CD8-positive, alpha-beta memory T cell (primary cell): ENCODE data around the gene NTNG1. TPM values are rescaled to one million over a fixed set of nuclear protein-coding genes. Genes with fewer than 3 reads are reported as not detected.

Experiments used
- CTCF ChIA-PET: fragments of 350-600 bp; sonication (Branson Sonifier 250); formaldehyde crosslinking; loops from one replicate; lab custom pipeline; 2021; ENCODE audit warnings: antibody characterized with exemption; lab: Charles Lee
- POLR2A ChIA-PET: fragments of 350-600 bp; sonication (Branson Sonifier 250); formaldehyde crosslinking; loops from one replicate; lab custom pipeline; 2021; ENCODE audit warnings: antibody characterized with exemption; lab: Charles Lee
- DNase-seq, 5 donors: peaks; one replicate each; pipeline versions ENCODE4 v3.0.0 to v3.0.0-alpha.2; 2020 to 2022; ENCODE audit warnings: mixed read lengths in 1 of 5
- H3K27ac ChIP-seq: one replicate; pipeline ENCODE4 v1.7.0; 2013; ENCODE audit warnings: low read depth, mild to moderate bottlenecking, low read length, moderate library complexity
- H3K27me3 ChIP-seq: 2 replicates; pipeline ENCODE4 v1.7.0; 2013; ENCODE audit warnings: low read length, mild to moderate bottlenecking; ENCODE audit not compliant: insufficient read depth, poor library complexity, severe bottlenecking
- H3K36me3 ChIP-seq: 2 replicates; pipeline ENCODE4 v1.7.0; 2013; ENCODE audit warnings: mild to moderate bottlenecking, low read length, moderate library complexity; ENCODE audit not compliant: insufficient read depth
- H3K4me1 ChIP-seq: 2 replicates; pipeline ENCODE4 v1.7.0; 2013; ENCODE audit warnings: mild to moderate bottlenecking, low read length, moderate library complexity; ENCODE audit not compliant: insufficient read depth
- H3K4me3 ChIP-seq: 2 replicates; pipeline ENCODE4 v1.7.0; 2013; ENCODE audit warnings: mild to moderate bottlenecking, low read length
- H3K9me3 ChIP-seq: 2 replicates; pipeline ENCODE4 v1.7.0; 2013; ENCODE audit warnings: mild to moderate bottlenecking, low read length
- H3K27ac Mint-ChIP-seq, 8 donors: one replicate each; pipeline ENCODE4 v1.8.0; 2020 to 2021; ENCODE audit warnings: mixed read lengths in 8 of 8, mild to moderate bottlenecking in 6 of 8, inconsistent platforms in 3 of 8, moderate library complexity in 3 of 8
- H3K27me3 Mint-ChIP-seq, 2 donors: one replicate each; pipeline ENCODE4 v1.8.0; 2020 to 2021; ENCODE audit warnings: mixed read lengths in 2 of 2, mild to moderate bottlenecking in 1 of 2, moderate library complexity in 1 of 2
- H3K36me3 Mint-ChIP-seq, 3 donors: one replicate each; pipeline ENCODE4 v1.8.0; 2020 to 2021; ENCODE audit warnings: mixed read lengths in 3 of 3, inconsistent platforms in 1 of 3, mild to moderate bottlenecking in 1 of 3
- H3K4me1 Mint-ChIP-seq, 3 donors: one replicate each; pipeline ENCODE4 v1.8.0; 2020 to 2021; ENCODE audit warnings: mixed read lengths in 3 of 3, inconsistent platforms in 1 of 3, mild to moderate bottlenecking in 1 of 3
- H3K4me3 Mint-ChIP-seq, 7 donors: one replicate each; pipeline ENCODE4 v1.8.0; 2020 to 2021; ENCODE audit warnings: mixed read lengths in 7 of 7, mild to moderate bottlenecking in 6 of 7, moderate library complexity in 4 of 7, inconsistent platforms in 2 of 7
- H3K9me3 Mint-ChIP-seq, 5 donors: one replicate each; pipeline ENCODE4 v1.8.0; 2020 to 2022; ENCODE audit warnings: mixed read lengths in 5 of 5, mild to moderate bottlenecking in 3 of 5, moderate library complexity in 2 of 5, inconsistent platforms in 1 of 5
- polyA plus RNA-seq: library from polyadenylated mRNA; unstranded; fragments of 300-500 nt; fragmentation: Illumina TruSeq; gene quantifications from one replicate; pipeline ENCODE4 v1.2.3, GENCODE V29; 2021
- total RNA-seq, 2 experiments: library from RNA; stranded (reverse); gene quantifications; one replicate each; pipeline ENCODE4 v1.2.3, GENCODE V29; 2021

Gene NTNG1
- total and polyA plus RNA-seq, 3 experiments from 2014 or later: not detected

DNA sequence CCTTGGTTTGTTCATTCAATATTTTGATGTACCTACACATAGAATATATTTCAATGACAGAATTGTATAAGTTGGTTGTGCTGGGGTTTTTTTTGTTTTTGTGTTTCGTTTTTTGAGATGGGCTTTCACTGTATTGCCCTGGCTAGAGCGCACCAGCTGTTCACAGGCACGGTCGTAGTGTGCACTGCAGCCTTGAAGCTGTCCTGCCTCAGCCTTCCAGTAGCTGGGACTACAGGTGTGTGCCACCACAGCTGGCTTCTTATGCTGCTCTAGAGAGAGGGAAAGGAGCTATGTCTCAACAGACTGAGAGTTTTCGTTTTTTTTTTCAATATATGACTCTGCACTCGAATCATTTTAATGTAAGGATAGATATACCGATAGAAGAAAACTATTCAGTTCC, 102.6 kb downstream of the NTNG1 start:
- Histone ChIP-seq H3K9me3 (no peaks in the 10 kb centered on the region), H3K4me1 (no peaks in the 10 kb centered on the region), H3K36me3 (no peaks in the 10 kb centered on the region), H3K4me3 (no peak overlapping the region), H3K27ac (no peak overlapping the region), H3K27me3 (no peaks in the 10 kb centered on the region)
- no peaks in the 10 kb centered on the region for H3K36me3 Mint-ChIP-seq
- H3K4me1 Mint-ChIP-seq: no peaks in the 10 kb centered on the region
- no peak overlapping the region for H3K4me3 Mint-ChIP-seq
- no peaks in the 10 kb centered on the region for H3K27me3 Mint-ChIP-seq
- POLR2A ChIA-PET: no interaction called here
- CTCF ChIA-PET: no interaction called here
- peaks cover 0 to 3% (median 0%) of the 10 kb centered on the region in 5 donors for H3K9me3 Mint-ChIP-seq
- DNase-seq: no peak
- H3K27ac Mint-ChIP-seq: no peak overlapping the region

DNA sequence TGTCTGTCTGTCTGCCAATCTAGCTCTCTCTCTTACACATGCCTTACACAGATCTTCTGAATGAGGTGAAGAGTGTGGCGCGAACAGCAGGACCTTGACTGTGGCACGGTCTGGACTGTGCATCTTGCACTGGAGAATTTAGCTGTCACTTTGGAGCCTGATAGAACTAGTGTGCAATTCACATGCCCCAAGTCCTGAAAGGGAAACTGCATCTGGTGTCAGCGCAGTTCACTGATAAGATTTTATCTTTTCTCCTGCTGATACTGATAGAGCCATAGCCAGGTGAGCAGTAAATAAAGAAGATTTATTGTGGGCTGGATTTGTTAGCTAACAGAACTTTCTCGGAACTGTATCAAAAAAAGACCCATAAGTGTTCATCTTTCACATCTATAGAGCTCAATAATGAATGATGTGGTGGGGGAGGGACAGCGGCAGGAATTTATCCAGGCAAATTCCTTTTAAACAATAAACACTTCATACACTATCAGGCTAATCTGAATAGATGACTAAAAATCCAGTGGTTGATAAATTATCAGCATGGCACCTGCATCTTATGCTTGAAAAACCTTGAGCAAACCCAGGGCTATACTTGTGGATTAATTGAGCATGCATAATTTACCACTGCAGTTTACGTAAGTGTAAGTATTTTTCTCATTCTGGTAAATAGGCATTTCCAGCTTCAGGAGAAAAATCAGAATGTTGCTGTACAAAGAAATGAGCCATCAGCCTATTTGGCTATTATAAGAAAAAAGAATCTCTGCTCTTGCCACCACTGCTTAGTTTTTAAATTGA, 104.1 kb downstream of the NTNG1 start:
- no peaks in the 10 kb centered on the region for H3K27me3 ChIP-seq
- H3K27ac Mint-ChIP-seq: no peak overlapping the region
- CTCF ChIA-PET: no interaction called here
- H3K36me3 ChIP-seq: no peaks in the 10 kb centered on the region
- no peaks in the 10 kb centered on the region for H3K4me1 ChIP-seq
- no peaks in the 10 kb centered on the region for H3K9me3 ChIP-seq
- DNase-seq: no peak
- no peaks in the 10 kb centered on the region for H3K36me3 Mint-ChIP-seq
- POLR2A ChIA-PET: no interaction called here
- no peak overlapping the region for H3K4me3 ChIP-seq
- H3K9me3 Mint-ChIP-seq: no peaks in the 10 kb centered on the region
- H3K4me3 Mint-ChIP-seq: no peak overlapping the region
- H3K27me3 Mint-ChIP-seq: no peaks in the 10 kb centered on the region
- H3K27ac ChIP-seq: no peak overlapping the region
- no peaks in the 10 kb centered on the region for H3K4me1 Mint-ChIP-seq

DNA sequence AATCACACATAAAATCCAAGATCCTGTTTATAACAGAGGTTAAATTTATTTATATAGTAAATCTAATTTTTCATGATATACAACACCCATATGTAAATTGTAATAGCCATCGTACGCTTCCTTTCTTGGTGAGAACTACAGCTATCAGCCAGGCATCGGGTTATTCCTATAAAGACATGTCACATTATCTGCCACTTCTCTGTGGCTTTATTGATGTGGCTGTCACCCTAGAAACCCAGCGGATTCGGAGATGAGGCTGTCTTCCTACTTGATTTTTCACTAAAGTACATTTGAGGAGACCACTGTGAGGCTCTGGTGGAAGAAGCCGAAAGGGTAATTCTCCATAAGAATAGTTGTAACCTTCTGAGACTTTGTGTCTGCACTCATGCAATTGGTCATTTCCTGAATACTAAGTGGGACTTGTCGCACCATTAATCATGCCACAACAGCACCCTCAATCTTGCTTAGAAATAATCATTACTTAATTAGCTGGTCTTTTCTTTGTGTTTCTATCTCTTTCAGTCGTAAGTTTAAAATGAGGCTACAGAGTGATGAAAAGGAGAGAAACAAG, 106.0 kb downstream of the NTNG1 start:
- no peak overlapping the region for H3K27ac ChIP-seq
- no peak overlapping the region for H3K27ac Mint-ChIP-seq
- CTCF ChIA-PET: no interaction called here

DNA sequence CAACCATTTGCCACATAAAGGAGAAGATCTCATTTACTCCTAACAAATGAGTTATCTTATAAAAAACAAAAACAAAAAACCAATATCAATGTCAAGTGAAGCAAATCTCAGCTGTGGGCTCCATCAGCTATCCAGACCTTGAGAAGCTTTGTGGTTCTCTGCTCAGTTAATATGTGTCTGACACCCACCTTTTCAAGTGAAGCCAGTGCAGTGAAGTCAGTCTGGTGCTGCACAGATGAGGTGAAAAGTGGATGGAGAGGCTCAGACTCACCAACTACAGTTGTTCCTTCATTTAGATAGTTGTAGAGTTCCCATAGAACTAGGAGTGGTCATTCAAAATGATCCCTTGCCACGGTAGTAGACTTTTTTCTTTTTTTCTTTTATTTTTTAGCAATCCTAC, 106.8 kb downstream of the NTNG1 start:
- H3K4me1 Mint-ChIP-seq: no peaks in the 10 kb centered on the region
- POLR2A ChIA-PET: no interaction called here
- no peak overlapping the region for H3K27ac Mint-ChIP-seq
- Histone ChIP-seq H3K9me3 (no peaks in the 10 kb centered on the region), H3K36me3 (no peaks in the 10 kb centered on the region), H3K27ac (no peak overlapping the region), H3K4me1 (no peaks in the 10 kb centered on the region), H3K4me3 (no peak overlapping the region), H3K27me3 (no peaks in the 10 kb centered on the region)
- H3K27me3 Mint-ChIP-seq: no peaks in the 10 kb centered on the region
- CTCF ChIA-PET: no interaction called here
- no peaks in the 10 kb centered on the region for H3K9me3 Mint-ChIP-seq
- H3K36me3 Mint-ChIP-seq: no peaks in the 10 kb centered on the region
- DNase-seq: no peak
- H3K4me3 Mint-ChIP-seq: no peak overlapping the region

More for the DNA sequence above, 106.0 kb downstream of the NTNG1 start:
- H3K4me1 Mint-ChIP-seq: no peaks in the 10 kb centered on the region
- Histone ChIP-seq H3K27me3 (no peaks in the 10 kb centered on the region), H3K4me1 (no peaks in the 10 kb centered on the region), H3K9me3 (no peaks in the 10 kb centered on the region), H3K4me3 (no peak overlapping the region), H3K36me3 (no peaks in the 10 kb centered on the region)
- H3K9me3 Mint-ChIP-seq: no peaks in the 10 kb centered on the region
- no peaks in the 10 kb centered on the region for H3K36me3 Mint-ChIP-seq
- no peaks in the 10 kb centered on the region for H3K27me3 Mint-ChIP-seq
- H3K4me3 Mint-ChIP-seq: no peak overlapping the region
- POLR2A ChIA-PET: no interaction called here
- DNase-seq: no peak

DNA sequence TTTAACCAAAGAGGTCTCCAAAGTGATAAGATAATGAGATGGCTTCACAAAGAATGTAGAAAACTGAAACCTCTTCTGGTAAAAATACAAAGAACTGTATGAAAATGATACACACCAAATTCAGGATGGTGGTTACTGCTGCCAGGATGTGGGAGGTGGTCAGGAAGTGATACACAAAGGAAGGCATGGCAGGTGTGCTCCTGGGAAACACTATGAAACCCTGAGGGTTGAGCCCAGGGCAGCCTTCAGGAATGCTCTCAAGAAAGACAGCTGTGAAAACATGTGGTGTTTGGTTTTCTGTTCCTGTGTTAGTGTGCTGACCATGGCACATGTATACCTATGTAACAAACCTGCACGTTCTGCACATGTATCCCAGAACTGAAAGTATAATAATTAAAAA, 109.3 kb downstream of the NTNG1 start:
- Mint-ChIP-seq H3K4me1 (no peaks in the 10 kb centered on the region), H3K9me3 (no peaks in the 10 kb centered on the region), H3K27ac (no peak overlapping the region), H3K27me3 (no peaks in the 10 kb centered on the region), H3K36me3 (no peaks in the 10 kb centered on the region), H3K4me3 (no peak overlapping the region)
- DNase-seq: no peak
- Histone ChIP-seq H3K4me3 (no peak overlapping the region), H3K4me1 (no peaks in the 10 kb centered on the region), H3K36me3 (no peaks in the 10 kb centered on the region), H3K9me3 (no peaks in the 10 kb centered on the region), H3K27me3 (no peaks in the 10 kb centered on the region), H3K27ac (no peak overlapping the region)
- ChIA-PET CTCF (no interaction called here), POLR2A (no interaction called here)

DNA sequence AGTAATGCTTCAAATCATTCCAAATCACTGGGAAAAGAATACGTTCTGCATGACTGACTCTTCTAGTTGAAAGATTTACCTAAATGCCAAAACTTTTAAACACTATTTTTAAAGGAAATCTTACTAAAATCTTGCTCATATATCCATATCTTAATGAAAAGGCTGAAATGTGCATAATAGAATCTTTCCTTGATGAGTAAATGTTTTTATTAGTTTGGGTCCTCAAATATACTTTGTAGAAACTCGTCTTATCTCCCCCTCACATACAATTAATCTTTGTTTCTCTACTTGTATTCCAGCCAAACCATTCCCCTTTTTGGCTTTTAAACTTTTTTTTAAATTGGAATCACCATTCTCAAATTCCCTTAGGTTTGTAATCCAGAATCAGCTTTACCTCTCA, 110.2 kb downstream of the NTNG1 start:
- Histone ChIP-seq H3K36me3 (no peaks in the 10 kb centered on the region), H3K27ac (no peak overlapping the region), H3K9me3 (no peaks in the 10 kb centered on the region), H3K27me3 (no peaks in the 10 kb centered on the region), H3K4me1 (no peaks in the 10 kb centered on the region), H3K4me3 (no peak overlapping the region)
- H3K4me1 Mint-ChIP-seq: no peaks in the 10 kb centered on the region
- POLR2A ChIA-PET: no interaction called here
- no peak overlapping the region for H3K27ac Mint-ChIP-seq
- no peaks in the 10 kb centered on the region for H3K36me3 Mint-ChIP-seq
- H3K27me3 Mint-ChIP-seq: no peaks in the 10 kb centered on the region
- CTCF ChIA-PET: no interaction called here
- no peaks in the 10 kb centered on the region for H3K9me3 Mint-ChIP-seq
- no peak overlapping the region for H3K4me3 Mint-ChIP-seq
- no peak for DNase-seq

DNA sequence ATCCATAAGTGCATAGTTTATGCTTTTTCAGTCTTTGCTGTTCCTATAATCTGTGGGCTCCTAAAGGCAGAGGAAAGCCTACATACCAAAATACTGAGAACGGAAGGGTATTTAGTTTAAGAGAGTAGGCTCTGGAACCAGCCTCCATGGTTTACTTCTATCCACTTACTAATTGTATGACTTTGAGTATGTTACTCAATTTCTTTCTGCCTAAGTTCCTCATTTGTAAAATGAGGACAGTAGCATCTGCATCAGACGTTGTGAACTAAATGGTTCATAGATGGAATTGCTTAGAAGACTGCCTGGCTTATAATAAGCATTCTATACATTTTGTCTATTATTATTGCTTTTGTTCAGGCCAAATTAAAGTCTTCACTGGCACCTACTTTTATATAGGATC, 111.0 kb downstream of the NTNG1 start:
- H3K36me3 ChIP-seq: no peaks in the 10 kb centered on the region
- no peak overlapping the region for H3K27ac ChIP-seq
- no peaks in the 10 kb centered on the region for H3K36me3 Mint-ChIP-seq
- H3K9me3 Mint-ChIP-seq: no peaks in the 10 kb centered on the region
- no peaks in the 10 kb centered on the region for H3K4me1 Mint-ChIP-seq
- no peaks in the 10 kb centered on the region for H3K4me1 ChIP-seq
- no peak overlapping the region for H3K4me3 Mint-ChIP-seq
- no peaks in the 10 kb centered on the region for H3K9me3 ChIP-seq
- no peak for DNase-seq
- no peak overlapping the region for H3K27ac Mint-ChIP-seq
- H3K27me3 Mint-ChIP-seq: no peaks in the 10 kb centered on the region
- ChIA-PET POLR2A (no interaction called here), CTCF (no interaction called here)
- no peak overlapping the region for H3K4me3 ChIP-seq
- no peaks in the 10 kb centered on the region for H3K27me3 ChIP-seq

DNA sequence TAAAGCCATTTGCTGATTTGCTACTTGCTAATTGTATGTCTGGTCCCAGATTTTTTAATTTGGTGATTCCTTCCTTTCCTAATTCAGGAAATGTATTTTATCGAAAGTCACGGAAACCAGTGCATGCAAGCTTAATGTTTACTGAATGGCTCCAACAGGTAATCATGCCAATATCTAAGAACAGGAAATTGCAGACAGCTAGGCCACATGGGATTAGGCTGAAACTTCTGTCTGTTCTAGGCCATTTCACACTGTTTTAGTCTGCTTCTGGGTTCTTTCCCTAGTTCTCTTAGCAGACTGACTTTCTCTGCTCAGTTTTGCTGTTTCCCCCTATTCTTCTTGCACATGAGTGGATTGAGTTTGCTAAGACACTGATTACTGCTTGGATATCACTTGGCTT, 111.4 kb downstream of the NTNG1 start:
- Mint-ChIP-seq H3K36me3 (no peaks in the 10 kb centered on the region), H3K27ac (no peak overlapping the region), H3K9me3 (no peaks in the 10 kb centered on the region), H3K27me3 (no peaks in the 10 kb centered on the region), H3K4me1 (no peaks in the 10 kb centered on the region), H3K4me3 (no peak overlapping the region)
- no peaks in the 10 kb centered on the region for H3K9me3 ChIP-seq
- H3K4me3 ChIP-seq: no peak overlapping the region
- no peak overlapping the region for H3K27ac ChIP-seq
- DNase-seq: no peak
- no peaks in the 10 kb centered on the region for H3K36me3 ChIP-seq
- POLR2A ChIA-PET: no interaction called here
- no peaks in the 10 kb centered on the region for H3K27me3 ChIP-seq
- CTCF ChIA-PET: no interaction called here
- H3K4me1 ChIP-seq: no peaks in the 10 kb centered on the region
